H1 (cell line): ENCODE results near the gene WDR93. TPM values are rescaled to one million over a fixed set of nuclear protein-coding genes. Genes with fewer than 3 reads are reported as not detected.
"Not testable (repeated sequence)": the region's sequence is repeated elsewhere in the genome, so short reads cannot be mapped to it uniquely, and the experiment has no call there.

Experiments used
- CTCF ChIA-PET: fragments of 300-600 bp; sonication (Branson Sonifier 250); formaldehyde crosslinking; loops from one replicate; lab custom pipeline; 2021; ENCODE audit not compliant: partially characterized antibody; lab: Charles Lee
- POLR2A ChIA-PET: fragments of 300-600 bp; sonication (Branson Sonifier 250); formaldehyde crosslinking; loops from one replicate; lab custom pipeline; 2021; ENCODE audit warnings: inconsistent platforms; ENCODE audit not compliant: partially characterized antibody; lab: Charles Lee
- DNase-seq, 2 experiments: peaks; one replicate each; pipeline versions ENCODE4 v3.0.0 to v3.0.0-alpha.2; 2010 to 2022; ENCODE audit warnings: low spot score in 2 of 2, low read depth in 1 of 2, mixed read lengths in 1 of 2
- FAIRE-seq: peaks from 2 replicates; lab custom pipeline; 2011; peaks lifted over from hg19 to GRCh38; lab: Jason Lieb, UNC
- H2AFZ ChIP-seq: 2 replicates; pipeline ENCODE4 v1.8.1; 2012; ENCODE audit warnings: low read length, inconsistent platforms
- H2AK5ac ChIP-seq: 2 replicates; pipeline ENCODE4 v1.6.1; 2013; ENCODE audit warnings: low read depth, low read length
- H2BK120ac ChIP-seq: replicated peaks from 2 replicates; pipeline ENCODE3; 2013; ENCODE audit warnings: low read depth, low read length, inconsistent platforms
- H2BK12ac ChIP-seq: 2 replicates; pipeline ENCODE4 v1.6.1; 2013; ENCODE audit warnings: low read depth, low read length
- H2BK15ac ChIP-seq: 2 replicates; pipeline ENCODE4 v1.6.1; 2013; ENCODE audit warnings: low read length
- H2BK20ac ChIP-seq: 2 replicates; pipeline ENCODE4 v1.6.1; 2013; ENCODE audit warnings: low read length
- H2BK5ac ChIP-seq: 2 replicates; pipeline ENCODE4 v1.6.1; 2013; ENCODE audit warnings: low read depth, low read length
- H3K14ac ChIP-seq: 2 replicates; pipeline ENCODE4 v1.6.1; 2013; ENCODE audit warnings: inconsistent platforms; ENCODE audit not compliant: insufficient read length
- H3K18ac ChIP-seq: 2 replicates; pipeline ENCODE4 v1.6.1; 2013; ENCODE audit warnings: low read length; ENCODE audit errors: extremely low read depth
- H3K23ac ChIP-seq: 2 replicates; pipeline ENCODE4 v1.6.1; 2013; ENCODE audit warnings: inconsistent platforms; ENCODE audit not compliant: insufficient read length
- H3K23me2 ChIP-seq: 2 replicates; pipeline ENCODE4 v1.6.1; 2013; ENCODE audit warnings: low read depth, low read length
- H3K27ac ChIP-seq: 2 replicates; pipeline ENCODE4 v1.6.1; 2011; ENCODE audit warnings: low read depth, low read length, inconsistent platforms
- H3K27me3 ChIP-seq, 4 experiments: replicated peaks in 1 of 4; 1 replicate in 1 of 4; 2 replicates in 3 of 4; pipeline versions ENCODE4 v1.6.1 to v1.8.1; 2011 to 2013; ENCODE audit warnings: low read length in 3 of 4, mild to moderate bottlenecking in 3 of 4, inconsistent platforms in 2 of 4, mixed read lengths in 2 of 4, moderate library complexity in 1 of 4; ENCODE audit not compliant: control insufficient read depth in 3 of 4, insufficient read depth in 3 of 4; ENCODE audit errors: extremely low read depth in 1 of 4
- H3K36me3 ChIP-seq, 4 experiments: 2 replicates each; pipeline versions ENCODE4 v1.6.1 to v1.8.1; 2011 to 2013; ENCODE audit warnings: mild to moderate bottlenecking in 4 of 4, low read length in 3 of 4, moderate library complexity in 2 of 4, control low read depth in 1 of 4, inconsistent platforms in 1 of 4; ENCODE audit not compliant: insufficient read depth in 4 of 4, control insufficient read depth in 2 of 4
- H3K4ac ChIP-seq: replicated peaks from 2 replicates; pipeline ENCODE3; 2013; ENCODE audit warnings: low read length, low read depth, mixed read lengths, inconsistent platforms; ENCODE audit not compliant: insufficient read length
- H3K4me1 ChIP-seq, 4 experiments: replicated peaks in 1 of 4; 1 replicate in 1 of 4; 2 replicates in 3 of 4; pipeline versions ENCODE4 v1.6.1 to v1.8.1; 2011 to 2013; ENCODE audit warnings: low read length in 3 of 4, inconsistent platforms in 2 of 4, mixed read lengths in 1 of 4; ENCODE audit not compliant: insufficient read depth in 4 of 4, control insufficient read depth in 3 of 4
- H3K4me2 ChIP-seq, 2 experiments: 2 replicates each; pipeline versions ENCODE4 v1.6.1 to v1.8.1; 2011 to 2013; ENCODE audit warnings: low read depth in 2 of 2, low read length in 2 of 2, control low read depth in 1 of 2, inconsistent platforms in 1 of 2, mild to moderate bottlenecking in 1 of 2; ENCODE audit not compliant: insufficient read depth in 1 of 2
- H3K4me3 ChIP-seq, 4 experiments: fragments of 200-600, 300-600 bp in 1 of 4; sonication (generic), shearing (Covaris generic), sonication (Bioruptor Twin) in 1 of 4; 2 replicates each; pipeline versions ENCODE4 v1.5.1 to v1.8.1; 2011 to 2016; ENCODE audit warnings: low read length in 4 of 4, low read depth in 3 of 4, control low read depth in 2 of 4, inconsistent platforms in 2 of 4, mild to moderate bottlenecking in 2 of 4, mixed read lengths in 1 of 4, moderate library complexity in 1 of 4; ENCODE audit not compliant: insufficient read depth in 2 of 4; ENCODE audit errors: extremely low read depth in 1 of 4
- H3K56ac ChIP-seq: replicated peaks from 2 replicates; pipeline ENCODE3; 2013; ENCODE audit warnings: low read depth, mild to moderate bottlenecking, mixed read lengths, low read length, inconsistent platforms; ENCODE audit not compliant: insufficient read length
- H3K79me1 ChIP-seq: 2 replicates; pipeline ENCODE4 v1.6.1; 2013; ENCODE audit warnings: low read depth, low read length, control low read depth
- H3K79me2 ChIP-seq, 2 experiments: 2 replicates each; pipeline versions ENCODE4 v1.6.1 to v1.8.1; 2012 to 2013; ENCODE audit warnings: low read length in 2 of 2, mild to moderate bottlenecking in 2 of 2, inconsistent platforms in 1 of 2; ENCODE audit not compliant: insufficient read depth in 2 of 2, control insufficient read depth in 1 of 2
- H3K9ac ChIP-seq, 4 experiments: replicated peaks in 1 of 4; 1 replicate in 1 of 4; 2 replicates in 3 of 4; pipeline versions ENCODE4 v1.6.1 to v1.8.1; 2011 to 2013; ENCODE audit warnings: low read depth in 3 of 4, low read length in 3 of 4, control low read depth in 2 of 4, mild to moderate bottlenecking in 2 of 4, moderate library complexity in 2 of 4, inconsistent platforms in 1 of 4; ENCODE audit errors: extremely low read depth in 1 of 4
- H3K9me3 ChIP-seq, 2 experiments: 2 replicates each; pipeline versions ENCODE4 v1.6.1 to v1.8.1; 2012 to 2013; ENCODE audit warnings: mild to moderate bottlenecking in 2 of 2, moderate library complexity in 2 of 2, control low read depth in 1 of 2, inconsistent platforms in 1 of 2, low read depth in 1 of 2, low read length in 1 of 2, mixed read lengths in 1 of 2; ENCODE audit not compliant: insufficient read depth in 2 of 2
- H4K20me1 ChIP-seq, 2 experiments: replicated peaks in 1 of 2; 2 replicates each; pipeline versions ENCODE3 to v1.8.1; 2011 to 2013; ENCODE audit warnings: inconsistent platforms in 2 of 2, low read length in 2 of 2, mild to moderate bottlenecking in 1 of 2; ENCODE audit not compliant: insufficient read depth in 2 of 2, control insufficient read depth in 1 of 2
- H4K5ac ChIP-seq: 2 replicates; pipeline ENCODE4 v1.6.1; 2013; ENCODE audit warnings: low read length, low read depth, mixed read lengths, inconsistent platforms; ENCODE audit not compliant: insufficient read length
- H4K8ac ChIP-seq: 2 replicates; pipeline ENCODE4 v1.8.0; 2013; ENCODE audit warnings: mild to moderate bottlenecking, moderate library complexity, low read length, inconsistent platforms; ENCODE audit not compliant: insufficient read depth; ENCODE audit errors: extremely low read depth
- H4K91ac ChIP-seq: replicated peaks from 2 replicates; pipeline ENCODE3; 2013; ENCODE audit warnings: low read length, mixed read lengths, inconsistent platforms; ENCODE audit not compliant: insufficient read length
- WGBS, 2 experiments: shearing (Covaris generic) in 1 of 2; methylation state at CpG; one replicate each; pipeline versions ENCODE4 v1.1.6 to v1.1.7; 2013 to 2015; ENCODE audit warnings: low lambda C conversion rate in 2 of 2, mixed read lengths in 2 of 2, inconsistent platforms in 1 of 2, low coverage in 1 of 2, missing lambda C conversion rate in 1 of 2; ENCODE audit not compliant: insufficient replicate concordance in 2 of 2, insufficient coverage in 1 of 2, insufficient read length in 1 of 2; ENCODE audit errors: extremely low coverage in 1 of 2, missing lambda C conversion rate in 1 of 2; 5-methylcytosine and 5-hydroxymethylcytosine counted together
- polyA plus RNA-seq, 7 experiments: library from polyadenylated mRNA; depleted of rRNA in 3 of 7; stranded (reverse) in 5 of 7; unstranded in 2 of 7; fragments of >200 nt in 5 of 7; fragments of 200-250 nt in 2 of 7; gene quantifications; 1 replicate in 5 of 7; 2 replicates in 1 of 7; 4 replicates in 1 of 7; pipeline versions ENCODE4 v1.2.1 to v1.2.3, GENCODE V29; 2011 to 2013; ENCODE audit warnings: missing spikeins in 2 of 7, mixed read lengths in 2 of 7
- total RNA-seq: library from RNA; stranded (reverse); fragmentation: NEBNext Ultra II Directional; extraction: Animal tissue kit (Norgen Biotek cat#: 25700); gene quantifications from 2 replicates; pipeline ENCODE4 v1.2.1, GENCODE V29; 2021

WDR93 gene
- total and polyA plus RNA-seq, 2 of the 8 experiments (the other 6 are each of a cell fraction or from before 2014, with no cell fraction given): 0.03 TPM; not detected in 1

DNA sequence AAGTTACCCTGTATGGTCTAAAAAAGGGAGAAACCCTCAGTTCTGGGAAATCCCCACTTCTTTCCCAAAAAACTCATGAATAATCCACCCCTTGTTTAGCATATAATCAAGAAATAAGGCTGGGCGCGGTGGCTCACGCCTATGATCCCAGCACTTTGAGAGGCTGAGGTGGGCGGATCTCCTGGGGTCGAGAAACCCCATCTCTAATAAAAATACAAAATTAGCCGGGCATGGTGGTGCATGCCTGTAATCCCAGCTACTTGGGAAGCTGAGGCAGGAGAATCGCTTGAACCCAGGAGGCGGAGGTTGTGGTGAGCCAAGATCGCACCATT, 92.0 kb downstream of the WDR93 start:
- not testable (repeated sequence) for H3K23ac ChIP-seq, H4K8ac ChIP-seq, H3K4me3 ChIP-seq, H3K14ac ChIP-seq, H3K18ac ChIP-seq, H4K20me1 ChIP-seq, H3K9me3 ChIP-seq, H3K9ac ChIP-seq, H3K23me2 ChIP-seq, H4K5ac ChIP-seq, H3K36me3 ChIP-seq, H3K56ac ChIP-seq, H2BK5ac ChIP-seq, H3K4me2 ChIP-seq, DNase-seq, H2AK5ac ChIP-seq, H2BK12ac ChIP-seq, H2BK120ac ChIP-seq, H2AFZ ChIP-seq, H4K91ac ChIP-seq, H2BK20ac ChIP-seq, H3K79me2 ChIP-seq, H2BK15ac ChIP-seq, H3K27ac ChIP-seq, FAIRE-seq, H3K79me1 ChIP-seq, H3K4ac ChIP-seq
- Histone ChIP-seq H3K27me3 (peaks cover 2 to 12% (median 8%) of the 10 kb centered on the region in 4 experiments; a peak in 5 of 7 replicates), H3K4me1 (peaks cover 6 to 14% (median 10%) of the 10 kb centered on the region in 4 experiments)
- 92% methylated on average over 9 of the region's 9 CpGs; no CpG with 5 or more reads in 1 of the 2 experiments for WGBS, 2 experiments
- CTCF ChIA-PET: interaction anchor here (0.7 to 2.8 kb wide), 11 partner anchors 8 to 92 kb away, joined by 3 to 23 read pairs (median 4); no protein-coding TSS in a partner anchor
- POLR2A ChIA-PET: interaction anchor here (1.4 to 1.5 kb wide), 2 partner anchors 15 to 24 kb away, joined by 3 to 4 read pairs; no protein-coding TSS in a partner anchor
